Endothelial cell of umbilical vein (primary cell): ENCODE measurements around the gene DEFB129. TPM values are rescaled to one million over a fixed set of nuclear protein-coding genes. Genes with fewer than 3 reads are reported as not detected.

Experiments used
- BruUV-seq: library from RNA; stranded (reverse); fragments of 400-500 nt; replicated peaks from 2 replicates; lab custom pipeline; 2021; lab: Mats Ljungman, UMichigan
- CTCF ChIA-PET: fragments of 300-600, 350-600 bp; sonication (Branson Sonifier 250); formaldehyde crosslinking; loops from one replicate; lab custom pipeline; 2021; ENCODE audit warnings: antibody characterized with exemption, inconsistent platforms; lab: Charles Lee
- POLR2A ChIA-PET: fragments of 300-600, 350-600 bp; sonication (Branson Sonifier 250); formaldehyde crosslinking; loops from one replicate; lab custom pipeline; 2021; ENCODE audit warnings: antibody characterized with exemption, inconsistent platforms; lab: Charles Lee
- DNase-seq: peaks from one replicate; pipeline ENCODE4 v3.0.0-alpha.2; 2011; ENCODE audit warnings: low read depth, low spot score
- FAIRE-seq: peaks from 2 replicates; lab custom pipeline; 2011; peaks lifted over from hg19 to GRCh38; lab: Jason Lieb, UNC
- H2AFZ ChIP-seq: 2 replicates; pipeline ENCODE4 v1.6.0; 2012; ENCODE audit warnings: low read depth, low read length, control low read depth, inconsistent platforms
- H3K27ac ChIP-seq: 2 replicates; pipeline ENCODE4 v1.5.1; 2011; ENCODE audit warnings: low read depth, mild to moderate bottlenecking, control low read depth, low read length, moderate library complexity; ENCODE audit not compliant: insufficient read depth
- H3K27me3 ChIP-seq, 2 experiments: 2 replicates each; pipeline versions ENCODE4 v1.6.0 to v1.6.1; 2011; ENCODE audit warnings: low read length in 2 of 2, mixed read lengths in 1 of 2; ENCODE audit not compliant: control insufficient read depth in 2 of 2, insufficient read depth in 2 of 2
- H3K36me3 ChIP-seq, 2 experiments: 2 replicates in 1 of 2; 3 replicates in 1 of 2; pipeline ENCODE4 v1.5.1; 2011; ENCODE audit warnings: low read length in 2 of 2, mild to moderate bottlenecking in 1 of 2, moderate library complexity in 1 of 2; ENCODE audit not compliant: control insufficient read depth in 2 of 2, insufficient read depth in 2 of 2; ENCODE audit errors: extremely low read depth in 1 of 2
- H3K4me1 ChIP-seq: 3 replicates; pipeline ENCODE4 v1.5.1; 2011; ENCODE audit warnings: mild to moderate bottlenecking, low read length; ENCODE audit not compliant: control insufficient read depth, insufficient read depth; ENCODE audit errors: extremely low read depth
- H3K4me2 ChIP-seq: 2 replicates; pipeline ENCODE4 v1.6.1; 2011; ENCODE audit warnings: low read length, control low read depth, mixed read lengths; ENCODE audit not compliant: insufficient read depth
- H3K4me3 ChIP-seq, 3 experiments: fragments of 200-600 bp in 1 of 3; sonication (generic), shearing (Covaris generic) in 1 of 3; replicated peaks in 1 of 3; 2 replicates each; pipeline ENCODE4 v1.5.1; 2011 to 2016; ENCODE audit warnings: control low read depth in 3 of 3, low read length in 3 of 3, mild to moderate bottlenecking in 2 of 3, inconsistent platforms in 1 of 3, low read depth in 1 of 3, moderate library complexity in 1 of 3; ENCODE audit not compliant: insufficient read depth in 1 of 3
- H3K79me2 ChIP-seq: 2 replicates; pipeline ENCODE4 v1.6.0; 2012; ENCODE audit warnings: low read length, inconsistent platforms; ENCODE audit not compliant: control insufficient read depth, insufficient read depth
- H3K9ac ChIP-seq: replicated peaks from 2 replicates; pipeline ENCODE3; 2011; ENCODE audit warnings: low read length, control low read depth; ENCODE audit not compliant: insufficient read depth; ENCODE audit errors: extremely low read depth
- H3K9me1 ChIP-seq: replicated peaks from 3 replicates; pipeline ENCODE4 v1.6.0; 2011; ENCODE audit warnings: mild to moderate bottlenecking, low read length; ENCODE audit not compliant: control insufficient read depth, insufficient read depth; ENCODE audit errors: extremely low read depth
- H3K9me3 ChIP-seq: replicated peaks from 2 replicates; pipeline ENCODE4 v1.5.1; 2012; ENCODE audit warnings: low read length, inconsistent platforms; ENCODE audit not compliant: control insufficient read depth, insufficient read depth
- H4K20me1 ChIP-seq: replicated peaks from 2 replicates; pipeline ENCODE3; 2011; ENCODE audit warnings: mild to moderate bottlenecking, low read length; ENCODE audit not compliant: control insufficient read depth, insufficient read depth; ENCODE audit errors: extremely low read depth
- CTCF ChIP-seq, 2 donors: IDR thresholded peaks; 1 replicate in 1 of 2; 2 replicates in 1 of 2; pipeline ENCODE4 v1.5.1; 2011; ENCODE audit warnings: low read length in 2 of 2, mild to moderate bottlenecking in 2 of 2, moderate library complexity in 2 of 2, control low read depth in 1 of 2, inconsistent platforms in 1 of 2, low read depth in 1 of 2; ENCODE audit not compliant: insufficient read depth in 1 of 2; ENCODE audit errors: extremely low read depth in 1 of 2
- EZH2 ChIP-seq: IDR thresholded peaks from 2 replicates; pipeline ENCODE4 v1.6.1; 2012; ENCODE audit warnings: borderline replicate concordance, low read depth, mild to moderate bottlenecking, moderate library complexity, low read length, inconsistent platforms; ENCODE audit not compliant: severe bottlenecking
- FOS ChIP-seq: IDR thresholded peaks from 2 replicates; pipeline ENCODE4 v1.6.1; 2011; ENCODE audit warnings: mild to moderate bottlenecking, low read length, moderate library complexity, borderline replicate concordance; ENCODE audit not compliant: insufficient read depth
- GATA2 ChIP-seq: IDR thresholded peaks from 2 replicates; pipeline ENCODE4 v1.7.0; 2011; ENCODE audit warnings: low read depth, mild to moderate bottlenecking, moderate library complexity, mixed read lengths, low read length; ENCODE audit not compliant: insufficient read length, insufficient read depth
- JUN ChIP-seq: IDR thresholded peaks from 2 replicates; pipeline ENCODE4 v1.6.1; 2011; ENCODE audit warnings: borderline replicate concordance, low read depth; ENCODE audit not compliant: insufficient read length, insufficient read depth
- MAX ChIP-seq: IDR thresholded peaks from 2 replicates; pipeline ENCODE4 v1.6.1; 2011; ENCODE audit not compliant: insufficient read depth, insufficient read length
- MYC ChIP-seq: IDR thresholded peaks from one replicate; pipeline ENCODE4 v1.6.1; 2011; ENCODE audit warnings: mild to moderate bottlenecking, low read depth, low read length
- POLR2A ChIP-seq: IDR thresholded peaks from 2 replicates; pipeline ENCODE4 v1.6.1; 2012; ENCODE audit warnings: low read depth, mild to moderate bottlenecking, control low read depth, low read length
- POLR2AphosphoS5 ChIP-seq: IDR thresholded peaks from 2 replicates; pipeline ENCODE4 v1.6.1; 2012; ENCODE audit warnings: low read depth, mild to moderate bottlenecking, control low read depth, low read length, moderate library complexity; ENCODE audit not compliant: insufficient read depth
- dilution Hi-C: fragments of 300-500 bp; cut with MboI; formaldehyde crosslinking; loops from one replicate; pipeline ENCODE4 v1.15.0; 2019; ENCODE audit warnings: low sequenced_read_pairs; ENCODE audit not compliant: extremely low pct_ligation_motif_present
- intact Hi-C: fragments of 100-400 bp; cut with micrococcal nuclease; formaldehyde crosslinking; loops from one replicate; pipeline ENCODE4 v1.10.0; 2022
- polyA plus RNA-seq, 4 experiments: library from polyadenylated mRNA; depleted of rRNA in 3 of 4; stranded (reverse) in 3 of 4; unstranded in 1 of 4; fragments of >200 nt; gene quantifications; 2 replicates each; pipeline versions ENCODE4 v1.2.1 to v1.2.3, GENCODE V29; 2011 to 2012; ENCODE audit warnings: missing spikeins in 1 of 4
- total RNA-seq: library from RNA; stranded (reverse); gene quantifications from 2 replicates; pipeline ENCODE4 v1.2.3, GENCODE V29; 2021

Gene DEFB129
- total and polyA plus RNA-seq, 2 donors (not counting 3 experiments of a cell fraction or from before 2014, with no cell fraction given), result not detected

- Histone ChIP-seq H3K4me1 (no peaks in the 10 kb centered on the region), H3K4me3 (no peak overlapping the region), H3K4me2 (no peak overlapping the region), H3K36me3 (peaks cover 0 to 36% of the 10 kb centered on the region in 2 experiments), H3K9me3 (no peaks in the 10 kb centered on the region), H4K20me1 (no peaks in the 10 kb centered on the region), H3K9ac (no peak overlapping the region), H3K27me3 (no peaks in the 10 kb centered on the region), H3K9me1 (no peaks in the 10 kb centered on the region), H3K27ac (no peak overlapping the region), H3K79me2 (no peaks in the 10 kb centered on the region), H2AFZ (no peak overlapping the region)
- dilution Hi-C loops (no loop called here), intact Hi-C loops (no loop called here)
- ChIA-PET CTCF (interaction anchor here (3.3 kb wide), 1 partner anchor 53 kb away, joined by 22 read pairs; no protein-coding TSS in a partner anchor), POLR2A (interaction anchor here (0.6 kb wide), 1 partner anchor 81 kb away, joined by 5 read pairs; no protein-coding TSS in a partner anchor)
- TF ChIP-seq JUN (no peak), FOS (no peak), MAX (no peak), CTCF (IDR thresholded peaks at IDR 0.05; ENCODE audit: extremely low read depth in 1 of 2, insufficient read depth in 1 of 2, low read depth in 1 of 2, low read length in 2 of 2) (no peak), POLR2A (no peak), GATA2 (no peak), MYC (no peak), EZH2 (no peak), POLR2AphosphoS5 (no peak)
- DNase-seq (no peak), FAIRE-seq (no peak)
- no TSS peak for BruUV-seq
Measured at GRCh38 chr20:276620-277495, 49.8 kb downstream of the DEFB129 start.
